Neuron (in vitro differentiated cells): ENCODE measurements around the gene RGS17.
"Not testable (repeated sequence)": the region's sequence is repeated elsewhere in the genome, so short reads cannot be mapped to it uniquely, and the experiment has no call there.

Source experiments
- H2AFZ ChIP-seq: one replicate; pipeline ENCODE4 v1.6.1; 2013; ENCODE audit warnings: low read depth, mild to moderate bottlenecking, inconsistent platforms, low read length, moderate library complexity
- H3K27me3 ChIP-seq: one replicate; pipeline ENCODE4 v1.6.1; 2013; ENCODE audit warnings: low read length; ENCODE audit not compliant: insufficient read depth
- H3K36me3 ChIP-seq: one replicate; pipeline ENCODE4 v1.6.1; 2013; ENCODE audit warnings: low read length; ENCODE audit not compliant: insufficient read depth
- H3K4me1 ChIP-seq: one replicate; pipeline ENCODE4 v1.6.1; 2013; ENCODE audit warnings: low read length; ENCODE audit not compliant: insufficient read depth
- H3K4me3 ChIP-seq: 2 replicates; pipeline ENCODE4 v1.5.1; 2013; ENCODE audit warnings: mild to moderate bottlenecking, low read length, moderate library complexity
- H3K9me3 ChIP-seq: one replicate; pipeline ENCODE4 v1.6.1; 2013; ENCODE audit warnings: low read length

The RGS17 gene

DNA sequence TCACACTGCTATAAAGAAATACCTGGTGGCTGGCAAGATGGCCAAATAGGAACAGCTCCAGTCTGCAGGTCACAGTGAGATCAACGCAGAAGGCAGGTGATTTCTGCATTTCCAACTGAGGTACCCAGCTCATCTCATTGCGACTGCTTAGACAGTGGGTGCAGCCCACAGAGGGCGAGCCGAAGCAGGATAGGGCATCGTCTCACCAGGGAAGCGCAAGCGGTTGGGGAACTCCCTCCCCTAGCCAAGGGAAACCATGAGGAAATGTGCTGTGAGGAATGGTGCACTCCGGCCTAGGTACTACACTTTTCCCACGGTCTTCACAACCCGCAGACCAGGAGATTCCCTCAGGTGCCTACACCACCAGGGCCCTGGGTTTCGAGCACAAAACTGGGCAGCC is 20.5 kb downstream of the RGS17 start:
- not testable (repeated sequence) for H3K27me3 ChIP-seq, H3K4me3 ChIP-seq, H3K4me1 ChIP-seq

DNA sequence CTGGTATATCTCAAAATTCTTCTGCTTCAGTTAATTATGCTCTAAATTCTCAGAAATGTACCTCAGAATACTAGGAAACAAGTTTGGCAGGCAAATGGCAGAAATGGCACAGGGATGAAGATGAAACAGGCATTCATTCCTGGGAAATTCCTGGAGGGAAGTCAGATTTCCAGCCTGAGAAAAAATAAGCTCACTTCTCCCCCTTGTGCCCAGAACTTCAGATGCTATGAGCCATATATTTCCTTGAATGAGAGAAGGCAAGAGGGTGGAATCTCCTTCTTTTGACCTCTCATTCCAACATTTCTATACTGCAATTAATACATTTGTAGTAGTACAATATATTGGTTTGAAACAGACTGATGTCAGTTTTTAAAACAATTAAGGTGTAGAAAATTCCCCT is 22.8 kb downstream of the RGS17 start:
- H3K9me3 ChIP-seq = no peaks in the 10 kb centered on the region
- H2AFZ ChIP-seq = no peak overlapping the region
- H3K36me3 ChIP-seq = no peaks in the 10 kb centered on the region
- no peak overlapping the region for H3K4me3 ChIP-seq
- H3K27me3 ChIP-seq = no peaks in the 10 kb centered on the region
- peaks cover 2% of the 10 kb centered on the region for H3K4me1 ChIP-seq

More for the DNA sequence above, 20.5 kb downstream of the RGS17 start:
- H3K36me3 ChIP-seq, H3K9me3 ChIP-seq, H2AFZ ChIP-seq: not testable (repeated sequence)

DNA sequence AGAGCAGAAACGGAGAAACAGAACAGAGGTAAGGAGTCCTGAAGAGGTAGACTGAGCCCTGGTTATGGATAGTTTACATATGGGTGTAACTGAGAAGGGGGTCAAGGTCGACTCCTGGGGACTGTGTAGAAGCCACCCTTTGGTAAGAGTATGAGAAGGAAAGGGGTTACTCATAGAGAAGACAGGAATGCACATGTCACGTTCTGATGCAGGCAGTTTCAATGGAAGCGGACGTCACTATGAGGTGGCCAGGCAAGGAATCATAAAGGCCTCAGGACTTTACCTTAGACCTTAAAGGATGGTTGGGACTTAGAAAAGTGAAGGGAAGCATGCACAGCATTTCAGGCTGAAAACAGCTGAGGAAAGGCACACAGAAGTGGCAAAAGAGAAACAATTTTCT is 25.1 kb downstream of the RGS17 start:
- H3K4me3 ChIP-seq = no peak overlapping the region
- peaks cover 12% of the 10 kb centered on the region for H3K4me1 ChIP-seq
- H3K36me3 ChIP-seq = no peaks in the 10 kb centered on the region
- no peaks in the 10 kb centered on the region for H3K27me3 ChIP-seq
- H2AFZ ChIP-seq = no peak overlapping the region
- no peaks in the 10 kb centered on the region for H3K9me3 ChIP-seq

DNA sequence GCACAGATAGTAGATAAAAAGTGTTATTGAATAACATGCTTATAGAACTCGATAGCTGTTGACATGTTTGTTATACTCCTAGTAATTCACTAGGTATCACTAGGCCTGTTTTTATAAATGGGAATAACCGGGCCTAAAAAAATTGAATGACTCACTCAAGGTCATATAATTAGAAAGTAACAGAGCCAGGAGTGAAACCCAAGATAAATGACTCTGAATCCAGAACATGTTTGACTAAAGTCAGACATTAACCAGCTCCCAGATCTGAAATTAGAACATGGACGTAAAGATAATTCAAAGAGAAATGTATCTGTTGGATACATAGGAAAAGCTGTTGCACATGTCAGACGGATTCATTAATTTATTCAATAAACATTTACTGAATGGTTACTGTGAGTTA is 26.9 kb downstream of the RGS17 start:
- Histone ChIP-seq H3K27me3 (no peaks in the 10 kb centered on the region), H2AFZ (no peak overlapping the region), H3K4me3 (no peak overlapping the region)

DNA sequence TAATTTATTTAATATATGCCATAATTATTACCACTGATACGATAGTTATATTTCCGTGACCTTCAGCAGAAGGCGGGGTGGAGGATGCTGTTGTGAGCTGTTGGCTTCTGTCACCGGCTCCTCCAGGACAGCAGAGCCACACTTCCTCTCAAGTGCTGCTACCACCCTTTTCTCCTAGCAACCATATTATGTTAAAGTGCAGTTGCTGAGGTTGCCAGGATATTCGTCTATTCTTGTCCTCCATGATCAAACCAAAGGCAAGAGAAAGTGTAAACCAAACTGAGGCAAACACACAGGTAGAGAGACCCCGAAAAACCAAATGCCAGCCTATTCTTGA is 27.8 kb downstream of the RGS17 start:
- Histone ChIP-seq H2AFZ (no peak overlapping the region), H3K36me3 (no peaks in the 10 kb centered on the region), H3K4me3 (no peak overlapping the region), H3K9me3 (no peaks in the 10 kb centered on the region), H3K4me1 (peaks cover 12% of the 10 kb centered on the region), H3K27me3 (no peaks in the 10 kb centered on the region)

More for the DNA sequence above, 26.9 kb downstream of the RGS17 start:
- Histone ChIP-seq H3K36me3 (no peaks in the 10 kb centered on the region), H3K9me3 (no peaks in the 10 kb centered on the region), H3K4me1 (peaks cover 12% of the 10 kb centered on the region)

DNA sequence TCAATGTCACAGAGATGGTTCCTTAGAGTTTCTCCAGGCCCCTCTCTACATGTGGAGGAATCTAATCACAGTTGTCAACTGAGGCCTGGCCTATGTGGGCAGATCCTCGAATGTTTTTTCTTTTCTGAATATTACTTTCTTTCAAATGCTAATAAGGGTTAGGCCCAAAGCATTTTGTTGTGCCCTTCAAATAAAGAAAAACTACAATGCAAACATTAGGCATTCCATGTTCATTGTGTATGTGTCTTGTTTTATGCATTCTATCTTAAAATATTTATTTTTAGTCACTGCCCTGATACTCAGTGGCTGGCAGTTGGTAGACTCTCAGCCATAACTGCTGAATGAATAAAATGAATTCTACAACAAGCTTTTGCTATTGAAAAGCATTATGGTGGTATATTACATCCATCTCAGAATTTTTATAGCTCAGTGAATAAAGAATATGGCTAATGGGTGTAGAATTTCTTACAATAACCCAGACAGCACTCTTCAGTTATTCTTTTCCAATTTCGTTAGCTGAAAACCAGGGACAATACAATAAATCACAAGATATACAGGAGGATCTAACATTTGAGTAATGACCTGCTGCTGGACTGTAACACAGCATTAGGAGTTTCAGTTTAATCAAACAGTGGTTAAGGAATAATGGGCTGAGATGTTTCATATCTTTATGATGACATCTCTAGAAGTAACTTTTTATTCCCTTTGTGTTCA is 28.3 kb downstream of the RGS17 start:
- Histone ChIP-seq H3K4me1 (peaks cover 12% of the 10 kb centered on the region), H3K36me3 (no peaks in the 10 kb centered on the region), H3K27me3 (no peaks in the 10 kb centered on the region), H2AFZ (no peak overlapping the region), H3K4me3 (no peak overlapping the region), H3K9me3 (no peaks in the 10 kb centered on the region)

DNA sequence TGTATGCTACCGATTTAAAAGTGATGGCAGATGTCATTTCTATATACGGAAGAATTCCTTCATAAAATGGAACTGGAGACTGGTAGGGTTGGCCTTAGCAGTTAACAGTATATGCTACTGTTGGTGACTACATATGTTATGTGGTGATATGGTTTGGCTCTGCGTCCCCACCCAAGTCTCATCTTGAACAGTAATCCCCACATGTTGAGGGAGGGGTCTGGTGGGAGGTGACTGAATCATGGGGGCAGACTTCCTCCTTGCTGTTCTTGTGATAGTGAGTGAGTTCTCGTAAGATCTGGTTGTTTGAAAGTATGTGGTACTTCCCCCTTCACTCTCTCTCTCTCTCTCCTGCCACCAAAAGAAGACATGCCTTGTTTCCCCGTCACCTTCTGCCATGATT is 29.6 kb downstream of the RGS17 start:
- Histone ChIP-seq H3K36me3 (no peaks in the 10 kb centered on the region), H2AFZ (no peak overlapping the region), H3K4me1 (peaks cover 12% of the 10 kb centered on the region), H3K9me3 (no peaks in the 10 kb centered on the region), H3K27me3 (no peaks in the 10 kb centered on the region), H3K4me3 (no peak overlapping the region)

DNA sequence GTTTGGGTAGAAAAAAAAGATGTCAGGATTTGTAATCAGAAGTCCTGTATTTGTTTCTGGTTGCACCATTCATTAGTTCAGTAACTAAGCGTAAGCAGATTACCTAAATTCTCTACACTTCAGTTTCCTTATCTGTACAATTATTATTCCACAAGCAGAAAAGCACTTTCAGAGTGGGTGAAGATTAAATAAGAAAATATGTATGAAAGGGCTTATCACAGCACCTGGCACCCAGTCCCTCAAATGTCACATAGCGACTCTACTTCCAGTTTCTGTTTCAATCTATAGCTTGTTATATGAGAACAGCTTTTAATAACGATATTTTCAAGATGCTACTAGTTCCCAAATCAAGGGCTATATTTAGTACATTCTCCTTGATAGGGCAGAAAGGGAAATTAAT is 31.4 kb downstream of the RGS17 start:
- no peaks in the 10 kb centered on the region for H3K27me3 ChIP-seq

DNA sequence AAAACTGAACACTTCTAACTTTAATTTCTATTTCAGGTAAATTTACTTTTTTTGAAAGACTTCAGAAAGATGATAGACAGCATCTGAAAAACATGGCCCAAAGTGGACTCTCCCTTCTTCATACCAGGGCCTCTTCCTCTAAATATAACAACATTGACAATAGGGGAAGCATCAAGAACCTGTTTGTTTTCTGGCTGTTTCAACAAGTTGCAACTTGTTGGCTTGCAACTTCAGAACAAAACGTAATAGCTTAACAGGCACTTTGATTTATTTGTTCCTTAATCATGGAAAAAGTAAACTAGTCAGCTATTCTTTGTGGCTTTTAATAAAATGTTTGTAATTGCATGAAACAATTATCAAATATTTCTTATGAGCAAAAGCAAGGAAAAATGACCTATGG is 34.3 kb downstream of the RGS17 start:
- H3K27me3 ChIP-seq = no peaks in the 10 kb centered on the region
- no peaks in the 10 kb centered on the region for H3K36me3 ChIP-seq
- H3K4me3 ChIP-seq = no peak overlapping the region
- no peaks in the 10 kb centered on the region for H3K9me3 ChIP-seq
- no peak overlapping the region for H2AFZ ChIP-seq
- peaks cover 5% of the 10 kb centered on the region for H3K4me1 ChIP-seq

More for the DNA sequence above, 31.4 kb downstream of the RGS17 start:
- Histone ChIP-seq H3K4me1 (peaks cover 12% of the 10 kb centered on the region), H3K36me3 (no peaks in the 10 kb centered on the region), H3K9me3 (no peaks in the 10 kb centered on the region), H2AFZ (no peak overlapping the region), H3K4me3 (no peak overlapping the region)

DNA sequence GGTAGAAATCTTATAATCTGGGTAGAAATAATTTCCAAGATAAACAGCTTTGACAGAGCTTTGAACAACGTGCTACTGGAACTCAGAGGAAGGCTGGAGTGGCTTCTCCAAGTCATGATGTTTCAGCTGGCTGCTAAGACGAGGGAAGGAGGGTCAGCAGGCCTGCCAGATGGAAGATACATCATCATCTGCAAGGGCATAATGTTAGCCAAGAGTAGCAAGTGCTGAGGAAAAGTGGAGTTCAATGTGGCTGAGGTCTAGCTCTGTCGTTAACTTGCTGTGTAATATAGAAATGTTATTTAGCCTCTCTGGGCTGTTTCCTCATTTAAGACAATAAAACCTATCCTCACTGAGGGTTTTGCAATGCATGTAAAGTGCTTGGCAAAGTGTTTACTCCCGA is 35.1 kb downstream of the RGS17 start:
- no peaks in the 10 kb centered on the region for H3K36me3 ChIP-seq
- peaks cover 5% of the 10 kb centered on the region for H3K4me1 ChIP-seq
- no peaks in the 10 kb centered on the region for H3K27me3 ChIP-seq
- H3K9me3 ChIP-seq = no peaks in the 10 kb centered on the region
- H2AFZ ChIP-seq = no peak overlapping the region
- no peak overlapping the region for H3K4me3 ChIP-seq

DNA sequence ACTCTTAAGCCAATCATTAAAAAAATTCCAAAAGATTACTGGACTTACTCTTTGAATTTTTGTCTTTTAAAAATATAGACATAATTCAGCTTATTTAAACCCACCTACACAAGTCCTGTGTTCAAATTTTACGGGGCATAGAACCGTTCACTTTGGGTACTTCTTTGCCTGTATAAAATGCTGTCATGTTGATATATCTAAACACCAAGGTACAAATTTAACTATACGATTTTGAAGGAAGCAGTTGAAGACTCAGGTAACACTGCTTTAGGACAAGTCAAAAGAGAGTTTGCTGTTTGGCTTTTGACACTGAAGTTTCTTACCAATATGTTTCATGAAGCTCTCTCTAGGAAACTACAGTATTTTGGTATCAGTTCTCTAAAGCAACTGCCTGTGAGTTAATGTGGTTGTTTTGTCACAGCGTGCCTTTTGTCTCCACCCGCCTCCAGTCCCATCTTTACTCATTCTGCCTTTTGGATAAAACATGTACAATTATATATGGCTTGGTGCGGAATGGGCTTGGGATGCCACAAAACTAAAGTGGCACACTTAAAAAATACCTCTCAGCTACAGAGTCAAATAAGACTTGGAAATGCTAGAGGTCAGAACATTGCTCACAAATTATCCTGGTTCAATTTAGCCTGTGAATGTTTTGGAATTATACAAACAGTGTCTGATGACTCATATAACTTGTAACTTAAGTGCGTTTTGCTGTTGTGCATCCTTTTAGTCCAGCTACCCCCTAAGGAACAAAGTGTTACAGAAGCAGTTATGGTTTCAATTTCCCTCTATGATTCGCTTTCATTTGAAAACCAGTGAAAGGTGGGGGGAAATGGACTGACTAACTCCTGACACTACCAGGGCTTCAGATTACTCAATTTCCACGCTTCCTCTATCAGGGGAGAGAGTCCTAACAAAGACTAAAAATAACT is 38.7 kb downstream of the RGS17 start:
- Histone ChIP-seq H3K9me3 (no peaks in the 10 kb centered on the region), H3K27me3 (no peaks in the 10 kb centered on the region), H3K36me3 (no peaks in the 10 kb centered on the region), H3K4me3 (no peak overlapping the region), H3K4me1 (peaks cover 5% of the 10 kb centered on the region), H2AFZ (no peak overlapping the region)

DNA sequence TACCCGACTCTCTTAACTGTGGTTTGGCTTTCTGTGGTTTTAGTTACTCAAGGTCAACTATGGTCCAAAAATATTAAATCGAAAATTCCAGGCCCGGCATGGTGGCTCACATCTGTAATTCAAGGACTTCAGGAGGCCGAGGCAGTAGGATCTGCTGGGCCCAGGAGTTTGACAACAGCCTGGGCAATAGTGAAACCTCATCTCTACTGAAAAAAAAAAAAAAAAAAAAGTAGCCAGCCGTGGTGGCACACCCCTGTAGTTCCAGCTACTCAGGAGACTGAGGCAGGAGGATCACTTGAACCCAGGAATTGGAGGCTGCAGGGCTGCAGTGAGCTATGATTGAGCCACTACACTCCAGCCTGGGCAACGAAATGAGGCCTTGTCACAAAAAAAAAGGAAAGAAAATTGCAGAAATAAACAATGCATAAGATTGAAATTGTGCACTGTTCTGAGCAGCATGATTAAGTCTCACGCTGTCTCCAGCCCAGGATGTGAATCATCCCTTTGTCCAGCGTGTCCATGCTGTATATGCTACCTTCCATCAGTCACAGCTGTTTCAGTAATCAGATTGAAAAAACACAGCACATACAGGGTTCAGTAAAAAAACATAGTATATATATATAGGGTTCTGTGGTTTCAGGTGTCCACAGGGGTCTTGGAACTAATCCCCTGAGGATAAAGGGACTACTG is 40.7 kb downstream of the RGS17 start:
- Histone ChIP-seq H3K4me3 (no peak overlapping the region), H3K27me3 (no peaks in the 10 kb centered on the region), H2AFZ (no peak overlapping the region), H3K4me1 (peaks cover 5% of the 10 kb centered on the region), H3K36me3 (no peaks in the 10 kb centered on the region), H3K9me3 (no peaks in the 10 kb centered on the region)

DNA sequence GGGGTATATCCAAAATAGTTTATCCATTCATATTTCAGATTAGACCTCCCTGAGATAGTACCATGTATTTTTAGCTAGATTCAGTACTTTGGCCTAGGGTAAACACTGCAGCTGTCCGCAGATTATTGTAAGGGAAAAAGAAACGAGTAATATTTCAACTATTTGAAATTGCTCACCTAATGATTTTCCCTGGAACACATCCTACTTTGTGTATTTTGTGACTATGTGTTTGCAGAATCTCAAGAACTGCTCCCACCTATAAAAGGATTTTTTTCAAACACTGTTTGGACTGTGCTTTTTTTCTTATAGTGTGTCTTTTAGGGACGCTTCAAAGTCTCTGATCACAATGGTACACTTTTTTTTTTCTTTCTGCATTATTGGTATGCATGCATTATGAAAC is 42.3 kb downstream of the RGS17 start:
- Histone ChIP-seq H3K4me1 (peaks cover 5% of the 10 kb centered on the region), H3K36me3 (no peaks in the 10 kb centered on the region), H3K4me3 (no peak overlapping the region), H2AFZ (no peak overlapping the region), H3K9me3 (no peaks in the 10 kb centered on the region), H3K27me3 (no peaks in the 10 kb centered on the region)
